Suprapubic skin (tissue), 4 donors: ENCODE measurements around the gene DSP.

Source experiments
- CTCF ChIP-seq, 2 donors: fragments of 200-600 bp in 1 of 2; fragments of 450-650 bp in 1 of 2; sonication (generic) in 1 of 2; IDR thresholded peaks; one replicate each; pipeline ENCODE4 v1.5.1; 2016 to 2019; ENCODE audit warnings: antibody characterized with exemption in 2 of 2, mild to moderate bottlenecking in 1 of 2, moderate library complexity in 1 of 2
- EP300 ChIP-seq: sonication (generic); formaldehyde crosslinking; IDR thresholded peaks from one replicate; pipeline ENCODE4 v1.6.1; 2017; ENCODE audit warnings: antibody characterized with exemption
- POLR2A ChIP-seq, 2 donors: fragments of 450-650 bp; IDR thresholded peaks; one replicate each; pipeline ENCODE4 v1.6.1; 2017; ENCODE audit warnings: antibody characterized with exemption in 2 of 2, mild to moderate bottlenecking in 2 of 2, moderate library complexity in 2 of 2
- POLR2AphosphoS5 ChIP-seq, 3 donors: sonication (generic); formaldehyde crosslinking; IDR thresholded peaks; one replicate each; pipeline ENCODE4 v1.6.1; 2017; ENCODE audit warnings: antibody characterized with exemption in 3 of 3

GRCh38 chr6:7624796-7625710 lies 83.6 kb downstream of the DSP start:
- TF ChIP-seq POLR2A (IDR thresholded peaks at IDR 0.05) (no peak), CTCF (IDR thresholded peaks at IDR 0.05) (no peak), EP300 (no peak), POLR2AphosphoS5 (IDR thresholded peaks at IDR 0.05) (no peak)
